WI38 (cell line): Measurements from ENCODE around the gene CNTN1.

Experiments
- H3K4me3 ChIP-seq: 2 replicates; pipeline ENCODE4 v1.5.1; 2011; ENCODE audit warnings: low read depth, mild to moderate bottlenecking, control low read depth, low read length
- CTCF ChIP-seq: IDR thresholded peaks from 2 replicates; pipeline ENCODE4 v1.5.1; 2012; ENCODE audit warnings: low read depth, mild to moderate bottlenecking, control low read depth, low read length

The CNTN1 gene

GRCh38 chr12:41034686-41035085, 342.4 kb downstream of the CNTN1 start:
- no peak for TF ChIP-seq CTCF
- no peak overlapping the region for H3K4me3 ChIP-seq

GRCh38 chr12:41039461-41039860, 347.2 kb downstream of the CNTN1 start:
- no peak for TF ChIP-seq CTCF
- H3K4me3 ChIP-seq, result no peak overlapping the region

GRCh38 chr12:41045509-41045908, 353.3 kb downstream of the CNTN1 start:
- TF ChIP-seq CTCF, result no peak
- no peak overlapping the region for H3K4me3 ChIP-seq

GRCh38 chr12:41049033-41049432, 356.8 kb downstream of the CNTN1 start:
- no peak overlapping the region for H3K4me3 ChIP-seq
- TF ChIP-seq CTCF, result no peak

GRCh38 chr12:41051954-41052353, 359.7 kb downstream of the CNTN1 start:
- H3K4me3 ChIP-seq, result no peak overlapping the region
- TF ChIP-seq CTCF, result no peak

- no peak overlapping the region for H3K4me3 ChIP-seq
- TF ChIP-seq CTCF, result no peak
Observed at GRCh38 chr12:41052441-41052840, 360.2 kb downstream of the CNTN1 start.

GRCh38 chr12:41053046-41053445, 360.8 kb downstream of the CNTN1 start:
- TF ChIP-seq CTCF, result no peak

More at GRCh38 chr12:41053046-41053445, 360.8 kb downstream of the CNTN1 start:
- no peak overlapping the region for H3K4me3 ChIP-seq
